D721Med (cell line): Measurements from ENCODE around the gene VAC14.

ENCODE experiments used
- DNase-seq: peaks from one replicate; pipeline ENCODE4 v3.0.0; 2011; ENCODE audit warnings: low spot score; ENCODE audit not compliant: insufficient read length
- FAIRE-seq: peaks from 2 replicates; lab custom pipeline; 2011; peaks lifted over from hg19 to GRCh38; lab: Jason Lieb, UNC
- TF ChIP-seq, protein P1 (sequence below): IDR thresholded peaks from 2 replicates; pipeline ENCODE4 v1.5.1; 2012; ENCODE audit warnings: mild to moderate bottlenecking, control low read depth; ENCODE audit not compliant: insufficient read depth; ENCODE audit errors: missing control alignments

The VAC14 gene

DNA sequence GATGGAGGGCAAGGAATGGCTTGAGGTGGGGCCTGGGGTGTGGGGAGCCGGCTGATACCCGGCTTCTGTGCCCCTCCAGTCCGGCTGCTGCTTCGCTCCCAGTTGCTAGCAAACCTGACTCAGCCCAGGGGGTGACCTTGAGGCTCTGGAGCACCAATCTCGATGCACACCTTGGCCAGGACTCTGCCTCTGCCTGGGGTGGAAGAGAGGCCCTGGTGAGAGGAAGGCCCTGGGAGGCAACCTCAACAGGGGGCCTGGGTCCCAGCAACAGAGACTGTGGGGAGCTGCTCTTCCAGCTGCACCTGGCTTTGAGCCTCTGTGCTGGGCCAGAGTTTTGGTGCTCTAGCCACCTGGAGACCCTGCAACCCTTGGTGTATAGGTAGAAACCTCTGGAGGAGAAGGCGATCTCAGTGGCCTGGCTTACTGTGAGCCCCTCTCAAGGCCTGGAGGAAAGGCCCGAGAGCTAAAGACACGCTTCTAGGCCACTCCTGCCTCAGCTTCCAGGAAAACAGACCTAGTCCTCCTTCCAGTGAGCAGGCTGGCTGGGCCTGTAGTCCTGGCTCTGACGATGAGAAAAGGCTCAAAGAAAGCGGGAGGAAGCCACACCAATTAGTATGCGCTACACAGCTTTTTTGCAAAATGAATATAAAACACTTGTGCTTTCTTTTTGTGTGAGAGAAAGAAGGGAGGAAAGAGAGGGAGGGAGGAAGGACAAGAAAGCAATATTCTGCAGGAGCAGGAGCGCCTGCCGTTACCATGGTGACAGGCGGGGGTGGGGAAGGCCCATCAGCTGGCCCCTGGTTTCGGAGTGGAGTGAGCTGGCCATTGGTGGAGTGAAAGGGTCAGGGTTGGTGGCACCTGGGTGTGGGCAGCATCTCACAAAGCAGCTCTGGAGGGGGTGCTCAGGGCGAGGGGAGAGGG is 51.0 kb downstream of the VAC14 start:
- FAIRE-seq (no peak), DNase-seq (no peak)
- TF ChIP-seq, protein P1, sequence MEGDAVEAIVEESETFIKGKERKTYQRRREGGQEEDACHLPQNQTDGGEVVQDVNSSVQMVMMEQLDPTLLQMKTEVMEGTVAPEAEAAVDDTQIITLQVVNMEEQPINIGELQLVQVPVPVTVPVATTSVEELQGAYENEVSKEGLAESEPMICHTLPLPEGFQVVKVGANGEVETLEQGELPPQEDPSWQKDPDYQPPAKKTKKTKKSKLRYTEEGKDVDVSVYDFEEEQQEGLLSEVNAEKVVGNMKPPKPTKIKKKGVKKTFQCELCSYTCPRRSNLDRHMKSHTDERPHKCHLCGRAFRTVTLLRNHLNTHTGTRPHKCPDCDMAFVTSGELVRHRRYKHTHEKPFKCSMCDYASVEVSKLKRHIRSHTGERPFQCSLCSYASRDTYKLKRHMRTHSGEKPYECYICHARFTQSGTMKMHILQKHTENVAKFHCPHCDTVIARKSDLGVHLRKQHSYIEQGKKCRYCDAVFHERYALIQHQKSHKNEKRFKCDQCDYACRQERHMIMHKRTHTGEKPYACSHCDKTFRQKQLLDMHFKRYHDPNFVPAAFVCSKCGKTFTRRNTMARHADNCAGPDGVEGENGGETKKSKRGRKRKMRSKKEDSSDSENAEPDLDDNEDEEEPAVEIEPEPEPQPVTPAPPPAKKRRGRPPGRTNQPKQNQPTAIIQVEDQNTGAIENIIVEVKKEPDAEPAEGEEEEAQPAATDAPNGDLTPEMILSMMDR = no peak

DNA sequence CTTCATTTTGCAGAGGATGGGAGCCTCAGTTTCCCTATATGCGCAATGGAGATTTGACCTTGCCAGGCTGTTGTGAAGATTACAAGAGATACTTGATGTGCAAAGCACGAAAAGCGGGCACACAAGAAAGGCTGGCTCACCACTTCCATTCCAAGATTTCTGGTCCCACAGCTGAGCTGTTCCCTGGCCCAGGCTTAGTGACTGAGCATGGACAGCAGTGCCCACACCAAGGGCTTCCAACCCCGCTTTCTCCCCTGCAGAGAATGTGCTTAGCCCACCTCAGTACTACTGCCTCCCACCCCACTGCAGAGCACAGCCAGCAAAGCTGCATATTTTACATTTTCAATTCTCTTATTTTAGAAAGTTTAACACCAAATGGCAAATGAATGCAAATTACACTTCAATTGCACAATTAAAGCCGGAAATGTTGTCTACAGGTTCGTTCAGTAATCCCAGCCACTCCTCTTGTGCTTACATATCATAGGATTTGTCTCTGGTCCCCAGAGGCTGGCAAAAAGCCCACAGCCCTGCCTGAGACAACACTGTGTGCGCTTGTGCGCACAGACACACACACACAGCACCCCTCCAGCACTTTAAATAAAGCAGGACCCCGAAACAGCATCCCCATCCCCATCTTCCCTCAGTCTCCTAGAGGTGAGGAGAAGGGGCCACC is 51.8 kb downstream of the VAC14 start:
- TF ChIP-seq, protein P1 = no peak
- FAIRE-seq (no peak), DNase-seq (no peak)

DNA sequence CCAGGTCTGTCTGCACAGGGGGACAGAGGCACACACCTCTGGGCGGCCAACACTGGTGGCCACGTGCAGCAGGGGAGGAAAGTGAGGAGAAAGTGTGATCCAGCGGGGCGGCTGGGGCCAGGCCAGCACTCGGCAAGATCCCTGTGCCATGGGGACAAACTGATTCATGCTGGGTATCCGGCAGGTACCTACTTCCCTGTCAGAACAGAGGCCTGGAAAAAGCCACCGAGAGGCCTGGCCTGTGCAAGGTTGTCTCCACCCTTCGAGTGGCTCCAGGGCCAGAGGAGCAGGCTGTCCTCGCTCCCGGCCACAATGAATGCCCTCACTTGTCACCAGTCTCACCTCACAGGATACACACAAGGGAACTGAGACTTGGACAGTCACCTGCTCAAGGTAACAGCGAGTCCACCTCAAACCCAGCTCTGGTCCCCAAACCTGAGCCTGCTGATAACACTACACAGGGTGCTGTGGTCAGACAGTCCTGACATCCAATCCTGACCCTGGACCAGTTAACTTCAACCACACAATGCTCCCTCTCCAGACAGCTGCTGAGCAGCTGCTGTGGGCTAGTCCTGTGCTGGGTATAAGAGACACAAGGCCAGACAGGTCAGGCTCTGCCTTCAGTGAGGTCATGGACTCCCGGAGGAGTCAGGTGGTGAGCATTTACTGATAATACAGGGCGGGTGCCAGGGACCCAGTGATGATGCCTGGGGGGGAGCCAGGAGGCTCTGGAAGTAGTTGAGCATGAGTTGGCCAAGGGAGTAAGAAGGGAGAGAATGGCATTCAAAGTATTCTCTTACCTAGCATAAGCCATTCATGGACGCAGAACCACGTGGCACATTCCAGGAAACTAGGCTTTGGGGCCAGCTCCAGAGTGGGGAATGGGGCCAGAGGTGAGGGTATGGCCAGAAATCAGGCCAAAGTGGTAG is 53.0 kb downstream of the VAC14 start:
- TF ChIP-seq, protein P1 = no peak
- no peak for DNase-seq
- FAIRE-seq = no peak

DNA sequence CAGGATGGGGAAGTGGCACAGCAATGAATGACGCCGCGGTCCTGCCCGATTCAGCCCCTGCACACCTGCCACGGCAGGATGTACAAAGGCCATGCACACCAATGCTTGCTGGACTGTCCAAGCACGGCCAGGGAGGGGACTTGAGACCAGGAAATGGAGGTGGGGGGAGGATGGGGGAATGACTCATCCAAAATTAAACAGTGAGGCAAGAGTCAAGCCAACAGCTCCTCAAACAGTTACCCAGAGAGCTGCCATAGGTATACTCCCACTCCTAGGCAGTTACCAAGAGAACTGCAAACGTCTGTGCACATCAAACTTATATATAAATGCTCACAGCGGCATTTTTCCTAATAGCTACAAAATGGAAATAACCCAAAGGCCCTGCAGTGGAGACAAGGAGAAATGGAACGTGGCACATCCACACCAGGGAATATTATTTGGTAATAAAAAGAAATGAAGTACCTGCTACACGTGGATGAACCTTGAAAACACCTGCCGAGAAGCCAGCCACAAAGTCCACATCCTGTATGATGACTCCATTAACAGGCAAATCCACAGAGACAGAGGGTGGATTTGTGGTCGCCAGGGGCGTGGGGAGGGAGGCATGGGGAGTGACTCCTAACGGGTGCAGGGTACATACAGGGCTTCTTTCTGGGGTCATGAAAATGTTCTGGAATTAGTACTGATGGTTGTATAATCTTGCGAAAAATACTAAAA is 54.1 kb downstream of the VAC14 start:
- no peak for FAIRE-seq
- TF ChIP-seq, protein P1 = no peak
- no peak for DNase-seq

DNA sequence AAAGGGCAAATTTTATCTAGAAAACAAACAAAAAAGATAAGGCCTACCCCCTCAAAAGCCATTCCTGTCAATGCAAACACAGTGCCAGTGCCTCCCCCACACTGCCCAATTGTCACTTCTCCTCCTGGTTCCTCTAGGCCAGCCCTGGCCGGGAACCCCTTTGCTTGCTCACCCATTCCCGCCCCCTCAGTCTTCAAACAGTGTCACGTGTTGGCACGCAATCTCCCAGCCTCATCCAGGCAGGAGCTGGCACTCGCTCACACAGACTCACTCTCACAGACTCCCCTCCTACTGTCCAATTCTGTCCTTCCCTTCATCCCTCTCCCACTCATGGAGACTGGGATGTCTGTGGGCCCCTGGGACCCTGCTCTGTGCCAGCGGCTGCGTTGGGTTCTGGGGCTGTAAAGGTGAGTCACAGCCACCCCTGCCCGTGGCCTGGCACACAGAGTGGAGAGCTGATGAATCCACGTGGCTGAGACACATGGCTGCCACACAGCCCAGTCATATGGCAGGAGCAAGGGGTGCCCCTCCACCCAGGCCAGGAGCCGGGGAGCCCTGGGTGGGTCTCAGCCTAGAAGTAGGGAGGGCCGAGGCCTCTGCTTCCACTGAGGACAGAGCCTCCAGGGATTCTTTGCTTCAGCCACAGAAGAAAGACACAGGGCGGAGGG is 54.8 kb downstream of the VAC14 start:
- FAIRE-seq (no peak), DNase-seq (no peak)
- TF ChIP-seq, protein P1 = no peak

DNA sequence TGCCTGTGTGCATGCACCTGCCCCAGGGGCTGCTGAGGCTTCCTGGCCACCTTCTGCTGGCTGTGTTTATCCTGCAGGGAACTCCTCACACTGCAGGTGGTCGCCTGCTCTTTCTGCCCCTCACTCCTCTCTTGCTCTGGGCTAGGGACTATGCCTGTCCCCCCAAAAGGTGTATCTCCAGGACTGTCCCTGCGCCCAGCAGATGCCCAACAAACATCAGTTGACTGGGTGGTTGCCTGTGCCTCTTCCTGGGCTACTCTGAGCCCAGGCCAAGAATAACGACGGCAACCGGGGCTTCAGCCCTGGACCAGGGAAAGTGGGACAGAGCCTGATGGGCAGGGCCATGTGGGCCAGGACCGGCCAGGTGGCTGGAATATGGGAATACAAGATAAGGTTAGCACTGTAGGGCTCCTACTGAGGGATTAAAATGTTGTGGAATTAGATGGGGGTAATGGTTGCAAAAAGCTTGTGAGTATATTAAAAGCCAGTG is 55.4 kb downstream of the VAC14 start:
- TF ChIP-seq, protein P1 = no peak
- FAIRE-seq = no peak
- no peak for DNase-seq
